ENCODE measurements around the gene GID4. TPM values are rescaled to one million over a fixed set of nuclear protein-coding genes. Genes with fewer than 3 reads are reported as not detected.
A peak's percentile ranks its signal among the peaks of the same experiment; 100 is the strongest.

GID4 gene
- total RNA-seq, 4 donors from 2014 or later = 13.9 to 23.5 (median 17.6) TPM

DNA sequence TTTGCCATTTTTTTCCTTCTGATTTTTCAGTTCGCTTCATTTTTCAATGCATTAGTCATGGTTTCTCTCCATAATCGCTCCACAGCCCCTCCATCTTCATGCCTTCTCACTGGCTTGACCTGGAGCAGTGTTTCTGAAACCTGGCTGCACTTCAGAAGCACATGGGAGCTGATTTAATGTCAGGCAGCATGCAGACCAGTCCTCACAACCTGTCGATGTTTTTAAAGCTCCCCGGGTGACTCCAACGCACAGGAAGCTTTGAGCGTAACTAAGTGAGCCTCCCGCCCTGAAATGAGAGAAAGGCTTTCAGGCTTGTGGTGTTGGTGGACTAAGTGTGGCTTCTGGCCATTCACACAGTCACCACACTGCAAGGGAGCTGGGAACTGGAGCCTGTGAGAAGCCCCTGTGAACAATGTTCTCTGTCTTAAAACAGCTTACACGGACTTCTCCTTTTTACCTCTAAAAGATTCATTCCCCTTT lies 31.7 kb downstream of the GID4 start:
- H3K36me3 ChIP-seq = peaks cover 13% of the 10 kb centered on the region
- H3K27ac ChIP-seq = no peak overlapping the region
- peak overlapping the region; percentile 14 for H3K4me3 ChIP-seq
- TF ChIP-seq, protein P1, sequence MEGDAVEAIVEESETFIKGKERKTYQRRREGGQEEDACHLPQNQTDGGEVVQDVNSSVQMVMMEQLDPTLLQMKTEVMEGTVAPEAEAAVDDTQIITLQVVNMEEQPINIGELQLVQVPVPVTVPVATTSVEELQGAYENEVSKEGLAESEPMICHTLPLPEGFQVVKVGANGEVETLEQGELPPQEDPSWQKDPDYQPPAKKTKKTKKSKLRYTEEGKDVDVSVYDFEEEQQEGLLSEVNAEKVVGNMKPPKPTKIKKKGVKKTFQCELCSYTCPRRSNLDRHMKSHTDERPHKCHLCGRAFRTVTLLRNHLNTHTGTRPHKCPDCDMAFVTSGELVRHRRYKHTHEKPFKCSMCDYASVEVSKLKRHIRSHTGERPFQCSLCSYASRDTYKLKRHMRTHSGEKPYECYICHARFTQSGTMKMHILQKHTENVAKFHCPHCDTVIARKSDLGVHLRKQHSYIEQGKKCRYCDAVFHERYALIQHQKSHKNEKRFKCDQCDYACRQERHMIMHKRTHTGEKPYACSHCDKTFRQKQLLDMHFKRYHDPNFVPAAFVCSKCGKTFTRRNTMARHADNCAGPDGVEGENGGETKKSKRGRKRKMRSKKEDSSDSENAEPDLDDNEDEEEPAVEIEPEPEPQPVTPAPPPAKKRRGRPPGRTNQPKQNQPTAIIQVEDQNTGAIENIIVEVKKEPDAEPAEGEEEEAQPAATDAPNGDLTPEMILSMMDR (IDR thresholded peaks at IDR 0.05) = no peak
- TF ChIP-seq POLR2A (IDR thresholded peaks at IDR 0.05) (no peak), EP300 (IDR thresholded peaks at IDR 0.05) (no peak), POLR2AphosphoS5 (IDR thresholded peaks at IDR 0.05) (no peak)
- WGBS = 11% methylated on average over 8 of the region's 8 CpGs
- H3K27me3 ChIP-seq = no peaks in the 10 kb centered on the region
- DNase-seq (ENCODE audit: low spot score in 2 of 2) = no peak
- H3K4me1 ChIP-seq = no peaks in the 10 kb centered on the region
- H3K9me3 ChIP-seq = no peaks in the 10 kb centered on the region

DNA sequence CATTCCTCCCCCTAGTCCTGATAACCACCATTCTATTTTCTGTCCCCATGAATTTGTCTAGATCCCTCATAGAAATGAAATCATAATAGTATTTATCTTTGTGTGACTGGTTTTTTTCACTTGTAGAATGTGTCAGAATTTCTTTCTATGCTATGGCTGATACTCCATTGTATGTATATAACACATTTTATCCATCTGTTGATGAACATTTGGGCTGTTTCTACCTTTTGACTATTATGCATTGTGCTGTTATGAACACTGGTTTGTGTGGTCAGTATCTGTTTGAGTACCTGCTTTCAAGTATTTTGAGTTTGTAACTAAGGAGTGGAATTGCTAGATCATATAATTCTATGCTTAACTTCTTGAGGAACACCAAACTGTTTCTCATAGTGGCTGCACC lies 32.5 kb downstream of the GID4 start:
- no peak for DNase-seq (ENCODE audit: low spot score in 2 of 2)
- Histone ChIP-seq H3K27me3 (no peaks in the 10 kb centered on the region), H3K27ac (no peak overlapping the region), H3K4me3 (no peak overlapping the region), H3K4me1 (no peaks in the 10 kb centered on the region), H3K36me3 (peaks cover 4% of the 10 kb centered on the region), H3K9me3 (no peaks in the 10 kb centered on the region)
- TF ChIP-seq, protein P1 (IDR thresholded peaks at IDR 0.05) = no peak
- TF ChIP-seq POLR2A (IDR thresholded peaks at IDR 0.05) (no peak), EP300 (IDR thresholded peaks at IDR 0.05) (no peak), POLR2AphosphoS5 (IDR thresholded peaks at IDR 0.05) (no peak)

DNA sequence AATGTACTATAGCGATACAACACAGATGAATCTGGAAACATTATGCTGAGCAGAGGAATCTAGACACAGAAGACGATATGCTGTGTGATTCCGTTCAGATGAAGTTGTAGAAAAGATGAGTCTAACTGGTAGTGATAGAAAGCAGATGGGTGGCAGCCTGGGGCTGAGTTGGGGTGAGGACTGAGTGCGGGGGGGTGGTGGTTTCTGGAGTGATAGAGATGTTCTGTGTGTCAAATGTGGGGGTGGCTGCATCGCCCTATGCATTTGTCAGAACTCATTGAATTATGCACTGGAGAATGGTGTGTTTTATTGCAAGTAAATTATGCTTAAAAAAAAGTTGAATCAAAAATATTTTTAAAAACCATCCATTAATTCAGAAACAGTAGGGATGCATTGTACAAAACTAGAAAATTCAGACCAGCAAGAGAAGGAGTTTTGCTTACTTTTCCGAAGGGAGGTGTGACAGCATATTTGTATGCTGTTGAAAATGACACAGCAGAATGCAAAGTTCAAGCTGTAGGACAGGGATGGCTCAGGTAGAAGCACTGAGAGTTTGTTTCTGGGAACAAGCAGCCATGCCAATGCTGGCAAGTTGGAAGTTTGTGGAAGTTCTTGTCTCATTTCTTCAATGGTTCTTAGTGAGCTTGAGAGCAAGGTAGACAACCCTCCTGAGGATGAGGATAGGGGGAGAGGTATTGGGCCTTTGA lies 35.5 kb downstream of the GID4 start:
- Histone ChIP-seq H3K27me3 (no peaks in the 10 kb centered on the region), H3K4me3 (no peak overlapping the region), H3K27ac (no peak overlapping the region), H3K36me3 (no peaks in the 10 kb centered on the region), H3K9me3 (no peaks in the 10 kb centered on the region), H3K4me1 (no peaks in the 10 kb centered on the region)
- no peak for DNase-seq (ENCODE audit: low spot score in 2 of 2)
- TF ChIP-seq POLR2A (IDR thresholded peaks at IDR 0.05) (no peak), POLR2AphosphoS5 (IDR thresholded peaks at IDR 0.05) (no peak), EP300 (IDR thresholded peaks at IDR 0.05) (no peak)
- TF ChIP-seq, protein P1 (IDR thresholded peaks at IDR 0.05) = no peak
- 60% methylated on average over 6 of the region's 6 CpGs for WGBS

- Histone ChIP-seq H3K9me3 (no peaks in the 10 kb centered on the region), H3K27me3 (peaks cover 3% of the 10 kb centered on the region), H3K4me1 (no peaks in the 10 kb centered on the region), H3K36me3 (no peaks in the 10 kb centered on the region), H3K27ac (no peak overlapping the region), H3K4me3 (no peak overlapping the region)
- DNase-seq (ENCODE audit: low spot score in 2 of 2) = no peak
- TF ChIP-seq, protein P1 (IDR thresholded peaks at IDR 0.05) = no peak
- TF ChIP-seq POLR2A (IDR thresholded peaks at IDR 0.05) (no peak), POLR2AphosphoS5 (IDR thresholded peaks at IDR 0.05) (no peak), EP300 (IDR thresholded peaks at IDR 0.05) (no peak)
- 69% methylated on average over 7 of the region's 7 CpGs for WGBS
Observed at GRCh38 chr17:18076936-18077335, 37.7 kb downstream of the GID4 start.

DNA sequence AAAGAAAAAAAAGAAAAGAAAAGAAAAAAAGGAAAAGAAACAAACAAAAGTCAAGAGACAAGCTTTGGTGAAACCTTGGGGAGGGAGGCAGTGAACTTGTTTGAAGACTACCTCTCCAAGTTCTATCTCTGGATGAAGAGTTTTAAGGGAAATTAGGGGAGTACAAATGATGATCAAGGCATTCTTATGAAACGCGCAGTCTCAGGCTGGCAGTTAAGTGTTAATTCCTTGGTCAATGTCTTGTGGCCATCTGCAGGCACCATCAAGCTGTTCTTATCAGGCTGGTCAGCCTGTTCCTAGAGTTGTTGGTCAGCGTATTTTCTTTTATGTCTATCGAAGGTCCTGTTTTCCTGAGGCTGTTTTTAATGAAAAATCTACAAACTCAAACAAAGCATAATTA lies 40.3 kb downstream of the GID4 start:
- Histone ChIP-seq H3K9me3 (no peaks in the 10 kb centered on the region), H3K27me3 (peaks cover 3% of the 10 kb centered on the region), H3K4me3 (no peak overlapping the region), H3K27ac (no peak overlapping the region), H3K36me3 (no peaks in the 10 kb centered on the region), H3K4me1 (no peaks in the 10 kb centered on the region)
- DNase-seq (ENCODE audit: low spot score in 2 of 2) = no peak
- 81% methylated on average over 4 of the region's 4 CpGs for WGBS
- TF ChIP-seq EP300 (IDR thresholded peaks at IDR 0.05) = no peak
- no peak for TF ChIP-seq POLR2A (IDR thresholded peaks at IDR 0.05)
- TF ChIP-seq, protein P1 (IDR thresholded peaks at IDR 0.05) = no peak
- no peak for TF ChIP-seq POLR2AphosphoS5 (IDR thresholded peaks at IDR 0.05)
